GM19351 (cell line): ENCODE measurements around the gene DDX10.

ENCODE experiments used
- ATAC-seq: cut with Tn5 transposase; IDR thresholded peaks from one replicate; pipeline ENCODE4 v1.9.1; 2021; ENCODE audit warnings: mild to moderate bottlenecking, moderate library complexity; ENCODE audit not compliant: unreplicated experiment

Gene DDX10

DNA sequence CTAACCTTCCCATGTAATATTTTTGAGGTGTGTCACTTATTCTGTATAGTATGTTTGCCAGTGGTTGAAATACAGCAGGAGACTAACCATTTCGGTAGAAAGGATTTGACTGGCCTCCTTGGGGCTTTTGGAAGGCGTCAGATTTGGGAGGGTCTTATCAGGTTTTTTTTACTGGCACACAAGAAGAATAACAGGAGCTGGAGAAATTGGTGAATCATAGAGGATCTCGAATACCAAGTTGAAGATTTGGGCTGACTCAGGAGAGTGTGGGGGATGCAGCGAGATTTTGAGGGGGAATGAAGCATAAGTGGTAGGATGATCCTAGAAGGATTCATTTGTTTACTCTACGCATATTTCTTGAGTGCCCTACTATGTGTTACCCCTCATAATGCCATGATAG, 200.5 kb downstream of the DDX10 start:
- no peak for ATAC-seq

DNA sequence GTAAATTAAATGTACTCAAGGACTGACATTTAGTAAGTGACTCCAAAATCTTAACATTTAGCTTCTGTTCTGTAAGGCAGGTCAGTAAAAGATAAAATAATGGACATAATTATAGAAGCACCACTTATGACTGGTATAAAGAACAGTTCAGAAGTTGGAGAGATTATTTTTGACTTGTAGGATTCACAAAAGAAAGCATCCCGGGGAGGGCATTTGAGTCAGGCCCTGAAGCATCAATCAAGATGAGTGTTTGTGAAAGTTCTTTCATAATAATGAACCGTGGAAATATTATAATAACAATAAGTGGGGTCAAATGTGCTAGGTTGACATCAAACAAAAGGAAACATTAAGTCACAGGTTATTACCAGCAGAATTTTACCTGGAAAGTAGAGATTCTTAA, 201.9 kb downstream of the DDX10 start:
- no peak for ATAC-seq

DNA sequence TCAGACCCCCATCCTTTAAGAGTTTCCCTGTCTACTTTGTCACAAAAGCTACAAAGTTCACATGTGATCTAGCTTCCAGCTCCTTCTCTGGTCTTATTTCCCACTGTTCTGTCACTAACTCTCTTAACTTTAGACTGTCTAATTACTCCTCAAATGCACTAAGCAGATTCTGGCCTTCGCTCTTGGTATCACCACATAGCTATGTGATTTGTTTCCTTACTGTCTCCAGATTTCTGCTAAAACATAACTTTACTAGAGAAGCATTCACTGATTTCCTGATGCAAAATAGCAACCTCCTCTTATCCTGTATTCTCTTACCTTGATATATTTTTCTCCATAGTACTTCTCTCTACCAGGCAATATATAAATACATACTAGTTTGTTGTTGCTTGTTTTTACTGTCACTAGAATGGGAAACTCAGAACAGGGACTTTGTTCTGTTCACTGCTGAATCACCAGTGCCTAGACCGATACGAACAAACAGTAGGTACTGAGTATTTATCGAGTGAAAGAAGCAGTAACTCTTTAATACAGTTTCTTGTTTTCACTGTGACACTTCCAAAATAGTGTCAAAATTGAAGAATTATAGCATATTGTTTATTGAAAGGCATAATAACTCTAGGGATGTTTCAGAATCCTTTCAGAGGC, 205.6 kb downstream of the DDX10 start:
- ATAC-seq = no peak

DNA sequence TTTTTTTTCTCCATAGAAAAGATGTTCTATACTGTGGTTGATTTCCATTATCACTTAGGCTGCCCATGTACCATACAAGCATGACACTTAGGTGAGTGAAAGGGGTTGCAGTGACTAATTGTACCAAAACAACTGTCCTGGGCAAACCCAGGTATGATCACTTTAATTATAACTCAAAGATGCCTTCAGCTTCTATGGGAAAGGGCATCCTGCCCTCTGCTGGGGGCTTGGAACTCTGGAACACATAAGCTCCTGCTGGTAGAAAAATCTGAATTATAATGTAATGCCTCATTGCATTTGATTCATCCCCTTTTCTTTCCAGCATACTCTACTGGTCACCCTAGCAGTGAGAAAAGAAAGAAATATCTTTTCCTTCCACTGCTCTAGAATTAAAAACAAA, 206.3 kb downstream of the DDX10 start:
- ATAC-seq = no peak

DNA sequence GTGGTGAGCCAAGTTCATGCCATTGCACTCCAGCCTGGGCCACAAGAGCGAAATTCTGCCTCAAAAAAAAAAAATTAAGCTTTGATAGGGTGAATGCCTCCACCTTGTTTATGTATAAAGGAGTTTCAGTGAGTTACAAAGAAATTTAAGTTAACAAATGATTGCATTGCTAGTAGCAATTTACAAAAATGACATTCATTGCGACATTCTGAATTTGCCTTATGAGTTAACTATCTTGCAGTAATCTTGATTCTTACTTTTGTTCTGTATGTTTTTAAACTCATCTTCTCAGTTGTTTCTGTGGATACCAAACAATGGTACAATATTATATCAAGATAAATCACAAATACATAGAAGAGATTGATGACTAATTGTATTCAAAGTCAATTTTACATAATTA, 207.0 kb downstream of the DDX10 start:
- ATAC-seq = no peak

DNA sequence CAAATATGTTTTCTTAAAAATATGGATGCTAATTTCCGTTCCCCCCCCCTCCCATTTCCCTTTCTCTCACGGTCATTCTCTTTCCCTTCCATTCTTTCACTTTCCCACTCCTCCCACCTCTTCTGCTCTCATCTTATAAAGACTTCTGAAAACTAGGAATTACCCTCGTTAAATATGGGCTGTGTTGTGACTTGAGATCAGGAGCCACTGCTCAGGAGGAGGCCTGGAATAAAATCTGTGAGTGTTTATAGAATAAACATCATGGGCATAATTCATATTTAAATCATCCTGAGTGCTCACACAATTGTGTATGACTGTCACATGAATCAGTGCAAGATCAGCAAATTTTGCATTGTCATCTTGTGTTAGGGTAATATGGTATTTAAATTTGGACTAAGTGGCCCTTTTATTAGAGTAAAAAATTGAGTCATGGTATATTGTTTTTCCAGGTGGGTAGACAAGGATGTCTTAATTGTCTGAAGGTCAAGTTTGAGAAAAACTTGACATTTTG, 208.0 kb downstream of the DDX10 start:
- ATAC-seq = no peak

DNA sequence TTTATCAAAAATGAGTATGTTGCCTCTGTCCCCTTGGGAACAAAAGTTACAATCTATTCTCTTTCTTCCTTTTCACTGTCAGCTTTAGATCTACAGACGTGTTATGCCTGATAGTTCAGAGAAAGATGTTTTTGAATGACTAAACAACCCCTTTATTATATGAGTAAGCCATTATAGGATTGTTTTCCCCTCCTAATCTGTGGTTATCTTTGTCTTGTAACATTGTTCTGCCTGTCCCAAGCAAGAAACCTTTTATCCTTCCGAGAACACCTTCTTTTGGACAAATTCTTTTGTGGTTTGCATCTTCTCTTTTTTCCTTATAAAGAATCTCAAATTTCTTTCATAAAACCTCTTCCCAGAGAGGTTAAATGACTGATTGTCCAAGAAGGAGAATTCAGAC, 208.4 kb downstream of the DDX10 start:
- ATAC-seq = no peak

DNA sequence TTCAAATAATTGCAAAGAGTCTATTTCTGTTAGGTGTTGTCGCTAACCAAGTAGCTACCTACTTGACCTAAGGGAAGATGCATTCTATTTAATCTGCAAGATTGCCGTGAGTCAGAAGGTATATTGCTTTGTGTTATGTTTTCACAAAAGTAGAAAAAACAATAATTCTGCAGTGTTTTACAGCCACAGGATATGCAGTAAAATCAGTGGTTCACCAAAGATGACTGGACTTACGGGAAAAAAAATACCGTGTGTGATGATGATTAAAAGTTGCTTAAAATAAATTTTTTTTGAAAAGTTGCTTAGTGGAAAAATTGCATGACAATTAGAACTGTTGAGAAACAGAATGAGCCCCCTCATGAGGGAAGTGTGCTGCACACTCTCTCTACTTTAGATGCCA, 209.1 kb downstream of the DDX10 start:
- ATAC-seq = no peak

DNA sequence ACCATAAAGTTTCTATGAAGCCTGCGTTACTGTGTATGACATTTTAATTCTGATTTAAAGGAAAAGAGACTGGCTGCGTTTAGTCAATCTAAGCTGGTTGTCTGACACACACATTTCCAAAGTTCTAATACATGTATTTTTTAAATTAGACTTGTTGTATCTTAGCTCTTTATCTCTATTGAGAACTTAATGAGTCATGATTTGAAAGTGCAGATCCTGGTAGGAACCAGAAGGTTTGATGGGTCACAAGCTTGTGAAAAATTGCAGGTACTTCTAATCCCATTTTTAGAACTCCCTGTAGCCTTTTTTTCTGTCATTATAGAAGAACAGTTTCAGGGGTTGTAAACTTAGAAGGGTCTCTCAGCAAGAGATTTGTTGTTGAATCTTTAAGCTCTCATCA, 210.3 kb downstream of the DDX10 start:
- ATAC-seq = no peak

DNA sequence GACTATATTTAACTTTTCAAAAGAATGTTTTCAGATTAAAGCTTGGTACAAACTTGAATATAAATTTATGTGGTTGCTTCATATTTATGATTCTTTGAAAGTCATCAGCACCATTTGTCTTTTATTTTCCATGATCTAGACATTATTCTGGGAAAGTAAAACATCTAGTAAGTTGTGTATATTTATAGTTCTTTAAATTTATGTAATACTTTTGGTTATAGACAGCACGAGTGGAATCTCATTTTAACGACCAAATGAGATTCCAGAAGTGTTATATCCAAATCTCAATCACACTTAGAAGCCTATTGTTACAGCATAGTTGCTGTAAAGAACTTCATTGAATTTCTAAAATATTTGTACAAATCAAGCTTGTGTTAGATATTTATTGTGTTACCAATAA, 212.3 kb downstream of the DDX10 start:
- ATAC-seq = no peak

DNA sequence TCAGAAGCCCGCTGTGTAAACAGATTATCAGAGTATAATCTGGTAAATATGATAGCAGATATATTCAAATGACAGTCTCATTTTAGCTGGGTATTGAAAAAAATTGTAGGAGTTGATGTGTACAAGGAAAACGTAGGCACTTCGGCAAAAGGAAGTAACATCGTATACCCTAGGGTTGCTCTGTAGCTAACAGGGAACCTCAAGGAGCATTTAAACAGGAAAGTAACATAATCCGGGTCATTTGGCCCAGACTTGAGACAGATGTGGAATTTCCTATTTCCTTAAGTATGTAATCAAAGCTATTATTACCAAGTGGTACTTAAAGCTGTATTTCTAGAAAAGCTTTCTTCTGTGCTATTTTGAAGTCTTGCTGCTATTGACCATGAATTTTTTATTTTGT, 215.6 kb downstream of the DDX10 start:
- no peak for ATAC-seq

DNA sequence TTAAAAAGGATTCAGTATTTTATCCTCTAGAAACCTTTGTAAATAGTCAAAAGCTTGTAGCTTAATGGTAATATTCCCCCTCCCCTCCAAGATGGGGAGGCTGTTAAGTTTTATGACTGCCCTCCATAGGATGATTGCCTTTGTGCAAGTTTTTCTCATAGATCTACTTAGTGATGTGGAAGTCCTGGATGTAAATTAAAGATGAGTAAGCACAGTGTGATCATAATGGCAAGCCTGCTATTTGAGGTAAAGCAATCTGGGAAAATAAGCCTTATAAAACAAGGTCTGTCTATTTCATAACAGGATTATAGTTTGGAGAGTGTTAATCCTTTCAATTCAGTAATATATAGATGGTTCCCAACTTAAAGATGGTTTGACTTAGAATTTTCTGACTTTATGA, 216.3 kb downstream of the DDX10 start:
- ATAC-seq = no peak

DNA sequence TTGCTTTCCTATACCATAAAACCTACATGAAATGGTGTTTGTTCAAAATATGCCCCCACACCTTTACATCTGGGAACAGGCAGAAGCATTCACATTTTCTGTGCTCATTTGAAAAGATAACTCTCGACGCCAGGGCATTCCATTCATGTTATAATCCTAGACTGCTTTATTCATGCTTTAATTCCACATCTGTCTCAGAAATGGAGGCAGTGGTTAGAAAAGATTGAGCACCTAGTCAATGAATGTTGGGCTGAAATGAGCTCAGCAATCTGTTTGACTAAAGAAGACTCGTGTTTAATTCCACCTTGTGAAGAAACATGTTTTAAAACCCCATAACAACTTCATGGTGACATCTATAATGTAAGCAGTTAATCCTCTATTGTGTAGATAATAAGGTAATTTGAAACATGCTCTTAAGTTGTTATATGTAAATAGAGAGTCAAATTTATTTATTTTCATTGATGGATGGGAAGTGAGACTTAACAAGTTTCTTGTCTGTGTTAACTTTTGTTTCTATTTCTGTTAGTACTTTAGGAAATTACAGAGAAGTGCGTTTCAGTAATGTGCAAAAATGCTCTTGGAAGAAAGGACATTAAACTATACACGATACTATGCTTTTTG, 217.5 kb downstream of the DDX10 start:
- ATAC-seq = no peak

DNA sequence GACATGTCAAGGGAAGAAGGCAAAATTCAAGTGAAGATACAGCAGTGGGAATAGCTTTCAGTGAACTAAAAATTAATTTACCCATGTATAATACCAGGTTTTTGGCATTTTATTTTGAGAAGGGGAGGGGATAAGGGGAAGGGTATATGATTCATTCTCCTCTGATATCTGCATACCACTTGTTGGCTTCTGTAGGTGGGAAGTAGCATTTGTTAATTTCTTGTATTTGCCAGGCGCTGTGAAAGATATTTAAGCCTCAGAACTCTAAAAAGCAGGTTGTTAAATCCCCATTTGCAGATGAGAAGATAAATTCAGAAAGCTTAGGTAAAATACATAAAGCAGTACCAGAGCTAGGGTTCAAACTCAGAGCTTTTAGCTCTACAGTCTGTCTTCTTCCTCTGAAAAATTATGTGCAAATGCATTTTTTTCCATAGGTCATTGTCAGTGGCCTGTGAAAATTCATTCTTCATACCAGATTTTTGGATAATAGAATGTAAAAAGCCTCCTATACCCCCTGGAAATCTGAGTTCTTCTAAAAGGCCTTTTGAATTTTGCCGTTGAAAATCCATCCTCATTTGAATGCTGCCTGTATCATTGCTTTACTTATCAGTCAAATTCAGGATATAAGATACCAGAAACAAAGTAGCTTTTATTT, 221.3 kb downstream of the DDX10 start:
- ATAC-seq = no peak

DNA sequence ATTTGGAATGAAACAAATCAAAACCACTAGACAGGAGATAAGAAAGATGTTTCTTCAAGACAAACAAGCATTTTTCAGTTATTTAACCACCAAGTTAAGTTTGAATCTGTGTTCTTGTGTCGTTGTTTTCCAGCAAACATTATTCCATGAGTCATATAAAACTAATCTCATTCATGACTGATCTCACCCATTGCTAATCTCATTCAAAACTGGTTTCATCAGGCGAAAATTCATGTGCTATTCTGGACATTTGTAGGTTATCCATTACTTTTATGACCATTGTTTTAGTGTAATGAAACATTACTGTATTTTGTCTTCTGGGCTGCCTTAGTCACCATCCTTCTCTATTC, 221.8 kb downstream of the DDX10 start:
- ATAC-seq = no peak

DNA sequence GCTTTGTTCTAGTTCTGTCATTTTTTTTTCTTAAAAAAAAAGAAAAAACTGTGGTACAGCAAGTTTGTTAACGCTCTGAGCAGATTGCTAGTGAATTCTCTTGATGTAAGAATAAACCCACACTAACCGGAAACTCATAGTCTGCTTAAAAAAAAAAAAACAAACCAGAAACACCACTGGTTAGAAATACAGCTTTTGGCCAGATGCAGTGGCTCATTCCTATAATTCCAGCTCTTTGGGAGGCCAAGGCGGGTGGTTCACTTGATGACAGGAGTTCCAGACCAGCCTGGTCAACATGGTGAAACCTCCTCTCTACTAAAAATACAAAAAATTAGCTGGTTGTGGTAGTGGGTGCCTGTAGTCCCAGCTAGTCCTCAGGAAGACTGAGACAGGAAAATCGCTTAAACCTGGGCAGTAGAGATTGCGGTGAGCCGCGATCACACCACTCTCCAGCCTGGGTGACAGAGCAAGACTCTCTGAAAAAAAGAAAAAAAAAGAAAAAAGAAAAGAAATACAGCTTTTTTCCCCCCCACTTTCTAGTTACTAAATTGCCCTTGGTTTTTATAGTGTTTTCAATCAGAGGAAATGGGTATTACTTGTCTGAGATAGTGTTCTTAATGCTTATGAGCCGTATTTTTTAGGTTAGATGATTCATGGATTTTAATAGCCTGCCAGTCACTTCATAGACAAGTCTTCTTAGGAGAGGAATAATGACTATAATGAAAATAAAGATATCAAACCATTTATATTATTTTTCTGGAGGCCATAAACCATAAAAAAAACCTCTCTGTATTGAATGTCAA, 222.8 kb downstream of the DDX10 start:
- ATAC-seq = no peak

DNA sequence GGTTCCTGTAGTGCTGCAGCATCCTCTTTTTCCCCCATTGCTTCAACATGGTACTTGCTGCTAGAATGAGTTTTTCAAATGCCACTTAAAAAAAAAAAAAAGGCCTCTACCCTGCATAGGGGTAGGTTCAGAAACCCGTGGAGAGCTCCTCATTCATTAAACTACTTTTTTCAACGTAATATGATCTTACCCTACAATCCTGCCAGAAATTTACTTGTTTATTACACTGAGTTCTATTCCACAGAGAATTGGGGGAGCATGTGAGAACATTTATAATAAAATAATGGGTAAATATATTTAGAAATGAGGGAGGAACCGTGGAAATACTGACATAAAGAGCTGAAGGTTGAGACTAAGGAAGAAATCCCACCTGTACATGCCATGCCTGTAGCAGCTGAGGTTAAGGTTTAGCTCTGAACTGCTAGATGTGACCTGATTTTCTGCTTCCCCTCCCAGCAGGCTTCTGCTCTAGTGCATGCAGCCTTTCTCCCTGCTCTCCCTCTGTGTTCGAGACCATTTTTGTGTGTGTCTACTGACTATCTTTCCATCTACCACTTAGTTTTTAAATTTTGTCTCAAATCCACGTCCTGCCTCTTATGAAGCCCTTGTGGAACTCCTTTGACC, 225.7 kb downstream of the DDX10 start:
- no peak for ATAC-seq

DNA sequence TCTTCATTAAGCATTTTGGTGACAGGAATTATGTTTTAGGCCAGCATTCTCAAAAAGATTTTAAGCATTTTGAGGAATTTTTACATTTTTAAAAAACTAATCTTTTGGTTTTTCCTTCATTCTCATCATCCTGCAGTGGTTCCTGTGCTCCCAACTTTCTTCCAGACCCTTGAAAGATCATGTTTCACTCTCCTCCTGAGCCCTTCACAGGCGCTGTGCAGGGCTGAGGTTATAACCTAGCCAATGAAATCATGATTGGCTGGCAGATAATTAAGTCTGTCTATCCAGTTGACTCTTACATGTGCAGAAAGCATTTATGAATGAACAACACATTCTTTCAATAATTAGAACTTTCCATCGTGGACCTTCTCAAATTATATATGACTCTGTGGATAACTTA, 226.3 kb downstream of the DDX10 start:
- no peak for ATAC-seq

DNA sequence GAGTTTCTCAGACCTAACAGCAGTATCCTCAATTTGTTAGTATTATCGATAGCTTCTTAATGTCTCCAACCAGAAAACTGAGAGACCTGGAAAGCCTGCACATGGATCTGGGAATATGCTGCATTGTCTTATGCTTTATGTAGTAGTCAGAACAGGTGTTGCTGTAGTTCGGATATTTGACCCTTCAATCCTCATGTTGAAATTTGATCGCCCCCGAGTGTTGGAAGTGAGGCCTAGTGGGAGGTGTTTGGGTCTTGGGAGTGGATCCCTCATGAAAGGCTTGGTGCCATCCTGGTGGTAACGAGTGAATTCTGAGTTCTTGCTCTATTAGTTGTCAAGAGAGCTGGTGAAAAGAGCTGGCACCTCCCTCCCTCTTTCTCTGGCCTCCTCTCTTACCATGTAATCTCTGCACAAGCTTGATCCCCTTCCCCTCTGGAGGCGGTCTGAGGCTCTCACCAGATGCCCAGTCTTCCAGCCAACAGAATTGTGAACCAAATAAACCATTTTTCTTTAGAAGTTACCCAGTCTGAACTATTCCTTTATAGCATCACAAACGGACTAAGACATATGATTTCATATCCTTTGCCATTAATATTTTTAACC, 227.1 kb downstream of the DDX10 start:
- no peak for ATAC-seq

DNA sequence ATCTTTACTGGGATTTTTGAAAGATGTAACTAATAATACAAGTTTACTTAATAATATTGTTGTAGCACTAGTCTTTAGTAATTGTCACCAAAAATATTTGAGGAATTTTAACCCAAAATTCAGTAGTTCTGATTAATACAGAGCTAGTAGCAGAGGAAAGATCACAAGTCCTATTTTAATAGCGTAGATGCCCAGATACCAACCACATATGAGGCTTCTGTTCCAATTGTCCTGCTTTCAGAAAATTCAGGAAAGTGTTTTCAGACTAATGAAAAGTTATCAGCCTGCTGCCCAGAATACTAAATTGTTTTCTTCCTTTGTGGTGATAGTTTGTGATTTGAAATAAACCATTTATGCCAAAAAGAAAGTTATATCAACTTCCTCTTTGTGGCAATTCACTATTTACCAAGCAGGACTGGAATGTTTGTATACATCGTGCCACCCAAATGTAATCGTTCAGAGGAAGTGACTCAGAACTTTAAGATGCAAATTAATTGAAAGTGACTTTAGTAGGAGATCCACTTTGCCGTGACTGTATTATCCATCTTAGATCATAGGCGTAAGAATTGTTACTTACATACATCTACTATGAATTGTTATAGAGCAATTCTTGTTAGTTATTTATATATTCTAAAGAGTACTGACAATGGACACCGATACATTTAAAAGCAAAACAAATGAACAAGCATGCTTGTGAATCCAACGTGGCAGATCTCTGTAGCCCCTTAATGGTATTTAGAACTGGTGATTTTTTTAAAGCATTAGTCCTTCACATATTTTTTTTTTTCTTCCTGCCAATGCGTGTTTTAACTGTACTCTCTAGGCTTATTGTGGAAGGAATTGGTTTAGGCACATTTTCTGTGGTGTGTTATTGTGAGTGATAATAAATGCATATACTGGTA, 231.0 kb downstream of the DDX10 start:
- peak; percentile 86 for ATAC-seq
